Endodermal cell (in vitro differentiated cells): Measurements from ENCODE around the gene GPR37. TPM values are rescaled to one million over a fixed set of nuclear protein-coding genes. Genes with fewer than 3 reads are reported as not detected.
A peak's percentile ranks its signal among the peaks of the same experiment; 100 is the strongest.

Experiments
- DNase-seq: peaks from one replicate; pipeline ENCODE4 v3.0.0-alpha.2; 2017
- H3K27ac ChIP-seq: 2 replicates; pipeline ENCODE4 v1.5.1; 2013; ENCODE audit warnings: mild to moderate bottlenecking, low read depth, low read length, moderate library complexity
- H3K27me3 ChIP-seq: 2 replicates; pipeline ENCODE4 v1.6.1; 2013; ENCODE audit warnings: mild to moderate bottlenecking, low read length, moderate library complexity; ENCODE audit not compliant: insufficient read depth, control insufficient read depth, poor library complexity, severe bottlenecking
- H3K36me3 ChIP-seq: 2 replicates; pipeline ENCODE4 v1.7.0; 2013; ENCODE audit warnings: mild to moderate bottlenecking, low read length, moderate library complexity; ENCODE audit not compliant: control insufficient read depth, insufficient read depth
- H3K4me1 ChIP-seq: one replicate; pipeline ENCODE4 v1.7.0; 2013; ENCODE audit warnings: low read length; ENCODE audit not compliant: control insufficient read depth, insufficient read depth
- H3K4me3 ChIP-seq: 2 replicates; pipeline ENCODE4 v1.5.1; 2013; ENCODE audit warnings: mild to moderate bottlenecking, low read length, moderate library complexity
- H3K9ac ChIP-seq: 2 replicates; pipeline ENCODE4 v1.6.1; 2013; ENCODE audit warnings: mild to moderate bottlenecking, low read length, moderate library complexity; ENCODE audit not compliant: poor library complexity, severe bottlenecking; ENCODE audit errors: extremely low read depth
- H3K9me3 ChIP-seq: 2 replicates; pipeline ENCODE4 v1.6.1; 2013; ENCODE audit warnings: mild to moderate bottlenecking, low read length, moderate library complexity; ENCODE audit not compliant: control insufficient read depth
- H3K27ac Mint-ChIP-seq: 2 replicates; pipeline ENCODE4 v1.8.0; 2020; ENCODE audit warnings: mixed read lengths
- H3K27me3 Mint-ChIP-seq: 2 replicates; pipeline ENCODE4 v1.8.0; 2021; ENCODE audit warnings: mild to moderate bottlenecking, mixed read lengths; ENCODE audit not compliant: insufficient read depth
- H3K36me3 Mint-ChIP-seq: 2 replicates; pipeline ENCODE4 v1.8.0; 2020; ENCODE audit warnings: low read depth, mixed read lengths
- H3K4me1 Mint-ChIP-seq: 2 replicates; pipeline ENCODE4 v1.8.0; 2020; ENCODE audit warnings: mixed read lengths
- H3K4me3 Mint-ChIP-seq: 2 replicates; pipeline ENCODE4 v1.8.0; 2020; ENCODE audit warnings: mild to moderate bottlenecking, moderate library complexity, mixed read lengths
- H3K9me3 Mint-ChIP-seq: 2 replicates; pipeline ENCODE4 v1.8.0; 2020; ENCODE audit warnings: mild to moderate bottlenecking, mixed read lengths
- whole genome bisulfite sequencing, 2 experiments: methylation state at CpG; one replicate each; pipeline versions ENCODE4 v1.1.5 to v1.1.7; 2013; ENCODE audit warnings: missing lambda C conversion rate in 2 of 2, mixed read lengths in 1 of 2; ENCODE audit not compliant: insufficient coverage in 1 of 2, insufficient read length in 1 of 2; 5-methylcytosine and 5-hydroxymethylcytosine counted together
- total RNA-seq, 2 donors: library from RNA; stranded (reverse); fragmentation: NEBNext Ultra II Directional in 1 of 2; extraction: Animal tissue kit (Norgen Biotek cat#: 25700) in 1 of 2; gene quantifications; 2 replicates in 1 of 2; 3 replicates in 1 of 2; pipeline ENCODE4 v1.2.1, GENCODE V29; 2021
- TF ChIP-seq, protein P1 (sequence below): fragments of 200-600 bp; sonication (generic); conservative IDR thresholded peaks from 2 replicates; pipeline ENCODE4 v1.5.0; 2021; ENCODE audit warnings: antibody characterized with exemption, mild to moderate bottlenecking

Gene GPR37
- total RNA-seq, 2 donors from 2014 or later = 31.6 to 33.1 TPM

DNA sequence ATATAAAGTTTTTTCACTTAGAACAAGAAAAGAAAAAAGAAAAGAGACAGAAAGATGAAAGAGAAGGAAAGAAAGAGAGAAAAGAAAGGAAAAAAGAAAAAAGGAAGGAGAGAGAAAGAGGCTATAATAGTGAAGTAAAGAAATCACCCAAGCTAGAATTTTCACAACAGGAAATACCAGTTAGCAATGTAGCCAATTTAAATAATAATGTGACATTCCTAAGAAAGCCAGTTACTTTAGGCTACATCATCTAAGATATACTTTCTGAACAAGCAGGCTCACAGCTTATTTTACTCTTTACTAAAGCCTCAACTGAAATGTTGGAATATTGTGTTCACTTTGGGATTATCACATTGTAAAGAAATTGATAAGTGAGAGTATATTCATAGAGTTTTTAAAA, 53.6 kb downstream of the GPR37 start:
- H3K9me3 ChIP-seq = peaks cover 21% of the 10 kb centered on the region
- Mint-ChIP-seq H3K27ac (peak overlapping the region; percentile 55), H3K4me3 (no peak overlapping the region), H3K27me3 (no peaks in the 10 kb centered on the region), H3K4me1 (peaks cover 18% of the 10 kb centered on the region), H3K36me3 (peaks cover 7% of the 10 kb centered on the region), H3K9me3 (peaks cover 16% of the 10 kb centered on the region)
- no peak for DNase-seq
- no peaks in the 10 kb centered on the region for H3K27me3 ChIP-seq
- H3K9ac ChIP-seq = no peak overlapping the region
- no peak overlapping the region for H3K4me3 ChIP-seq
- TF ChIP-seq, protein P1, sequence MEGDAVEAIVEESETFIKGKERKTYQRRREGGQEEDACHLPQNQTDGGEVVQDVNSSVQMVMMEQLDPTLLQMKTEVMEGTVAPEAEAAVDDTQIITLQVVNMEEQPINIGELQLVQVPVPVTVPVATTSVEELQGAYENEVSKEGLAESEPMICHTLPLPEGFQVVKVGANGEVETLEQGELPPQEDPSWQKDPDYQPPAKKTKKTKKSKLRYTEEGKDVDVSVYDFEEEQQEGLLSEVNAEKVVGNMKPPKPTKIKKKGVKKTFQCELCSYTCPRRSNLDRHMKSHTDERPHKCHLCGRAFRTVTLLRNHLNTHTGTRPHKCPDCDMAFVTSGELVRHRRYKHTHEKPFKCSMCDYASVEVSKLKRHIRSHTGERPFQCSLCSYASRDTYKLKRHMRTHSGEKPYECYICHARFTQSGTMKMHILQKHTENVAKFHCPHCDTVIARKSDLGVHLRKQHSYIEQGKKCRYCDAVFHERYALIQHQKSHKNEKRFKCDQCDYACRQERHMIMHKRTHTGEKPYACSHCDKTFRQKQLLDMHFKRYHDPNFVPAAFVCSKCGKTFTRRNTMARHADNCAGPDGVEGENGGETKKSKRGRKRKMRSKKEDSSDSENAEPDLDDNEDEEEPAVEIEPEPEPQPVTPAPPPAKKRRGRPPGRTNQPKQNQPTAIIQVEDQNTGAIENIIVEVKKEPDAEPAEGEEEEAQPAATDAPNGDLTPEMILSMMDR = no peak
- H3K4me1 ChIP-seq = no peaks in the 10 kb centered on the region
- no peaks in the 10 kb centered on the region for H3K36me3 ChIP-seq
- H3K27ac ChIP-seq = no peak overlapping the region

DNA sequence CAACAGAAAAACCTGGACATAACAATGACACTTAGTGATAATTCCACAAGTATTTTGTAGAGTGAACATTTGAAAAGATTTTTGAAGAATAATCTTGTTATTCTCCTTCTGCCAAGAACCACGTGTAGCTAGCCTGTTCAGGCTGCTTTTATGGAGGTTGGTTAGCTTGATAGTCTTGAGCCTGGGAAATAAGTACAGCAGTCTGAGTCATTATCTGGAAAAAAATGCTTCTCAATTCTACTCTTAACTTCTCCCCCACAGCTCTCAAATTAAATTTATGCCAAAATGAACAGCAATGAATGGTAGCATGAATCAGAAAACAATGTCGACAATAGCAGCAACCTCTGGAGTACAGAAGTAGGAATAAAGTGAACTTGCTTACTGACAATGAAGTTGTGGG, 63.2 kb downstream of the GPR37 start:
- no peaks in the 10 kb centered on the region for H3K27me3 ChIP-seq
- TF ChIP-seq, protein P1 = no peak
- no peak overlapping the region for H3K27ac ChIP-seq
- 93 to 100% methylated on average over 1 to 2 of the region's 2 CpGs for WGBS, 2 experiments
- H3K36me3 ChIP-seq = no peaks in the 10 kb centered on the region
- no peak overlapping the region for H3K4me3 ChIP-seq
- Mint-ChIP-seq H3K4me1 (no peaks in the 10 kb centered on the region), H3K9me3 (peaks cover 6% of the 10 kb centered on the region), H3K36me3 (no peaks in the 10 kb centered on the region), H3K27me3 (no peaks in the 10 kb centered on the region), H3K27ac (no peak overlapping the region), H3K4me3 (no peak overlapping the region)
- H3K9me3 ChIP-seq = peaks cover 7% of the 10 kb centered on the region
- H3K4me1 ChIP-seq = no peaks in the 10 kb centered on the region
- no peak for DNase-seq
- no peak overlapping the region for H3K9ac ChIP-seq

DNA sequence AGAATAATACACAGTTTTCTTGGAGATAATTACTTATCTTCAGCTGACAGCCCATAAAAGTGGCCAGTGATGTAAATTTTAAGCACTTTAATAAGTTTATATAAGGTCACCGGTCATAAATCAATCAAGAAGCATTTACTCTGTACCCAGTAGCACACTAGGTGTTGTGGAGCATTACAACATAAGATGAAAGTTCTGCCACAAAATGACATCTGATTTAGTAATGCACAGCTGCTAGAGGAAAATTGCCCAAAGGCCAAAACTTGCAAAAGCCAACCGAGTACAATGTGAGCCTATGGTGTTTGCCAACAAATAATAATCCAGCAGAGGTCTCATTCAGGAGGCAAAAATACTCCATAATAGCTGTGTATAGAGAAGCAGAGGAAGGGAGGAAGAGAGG, 63.6 kb downstream of the GPR37 start:
- Histone ChIP-seq H3K27me3 (no peaks in the 10 kb centered on the region), H3K9ac (no peak overlapping the region), H3K9me3 (peaks cover 5% of the 10 kb centered on the region), H3K4me3 (no peak overlapping the region), H3K27ac (no peak overlapping the region), H3K4me1 (no peaks in the 10 kb centered on the region), H3K36me3 (no peaks in the 10 kb centered on the region)
- Mint-ChIP-seq H3K4me1 (no peaks in the 10 kb centered on the region), H3K4me3 (no peak overlapping the region), H3K27me3 (no peaks in the 10 kb centered on the region), H3K36me3 (no peaks in the 10 kb centered on the region), H3K9me3 (peaks cover 6% of the 10 kb centered on the region), H3K27ac (no peak overlapping the region)
- TF ChIP-seq, protein P1 = no peak
- DNase-seq = no peak
- WGBS, 2 experiments = 89 to 100% methylated on average over 1 to 2 of the region's 2 CpGs
